HL-60 (cell line): ENCODE measurements around the gene MPRIP.

Experiments used
- CTCF ChIP-seq: IDR thresholded peaks from one replicate; pipeline ENCODE4 v1.5.1; 2011; ENCODE audit warnings: low read length, control low read depth, inconsistent platforms; ENCODE audit not compliant: insufficient read depth
- POLR2AphosphoS5 ChIP-seq: IDR thresholded peaks from 2 replicates; pipeline ENCODE4 v1.6.1; 2012; ENCODE audit warnings: low read depth
- REST ChIP-seq: IDR thresholded peaks from 2 replicates; pipeline ENCODE4 v1.6.1; 2012; ENCODE audit warnings: low read depth; ENCODE audit not compliant: insufficient replicate concordance
- SPI1 ChIP-seq: IDR thresholded peaks from 2 replicates; pipeline ENCODE4 v1.6.1; 2012; ENCODE audit warnings: low read depth, mild to moderate bottlenecking, borderline replicate concordance

- TF ChIP-seq CTCF = no peak
- no peak for TF ChIP-seq POLR2AphosphoS5
- no peak for TF ChIP-seq REST
- no peak for TF ChIP-seq SPI1
These were observed 70.5 kb downstream of the MPRIP start for GRCh38 chr17:17112628-17113200.
